ENCODE measurements around the gene FOLR3. TPM values are rescaled to one million over a fixed set of nuclear protein-coding genes. Genes with fewer than 3 reads are reported as not detected.
"Not testable (repeated sequence)": the region's sequence is repeated elsewhere in the genome, so short reads cannot be mapped to it uniquely, and the experiment has no call there.

Gene FOLR3
- total and polyA plus RNA-seq, 2 experiments from 2014 or later: 0.43 to 1.8 TPM

DNA sequence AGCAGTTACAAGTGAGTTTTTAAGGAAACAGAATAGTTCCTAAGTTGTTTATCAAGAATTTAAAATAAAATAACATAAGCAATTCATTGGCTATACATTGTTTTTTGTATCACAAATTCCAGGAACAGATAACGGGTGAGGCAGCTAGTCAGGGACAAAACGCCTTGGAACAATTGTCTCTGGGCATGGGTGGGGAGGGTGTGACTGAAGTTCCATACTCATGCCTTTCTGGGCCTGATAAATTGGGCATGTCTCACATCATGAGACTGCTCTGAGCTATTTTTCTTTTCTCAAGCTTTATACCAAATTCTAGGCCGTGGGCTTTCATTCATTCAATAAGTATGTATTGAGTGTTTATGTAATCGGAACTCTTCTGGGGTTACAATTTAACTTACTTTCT is 21.6 kb downstream of the FOLR3 start:
- peak; percentile 17 for DNase-seq
- no peak overlapping the region for H2AFZ ChIP-seq
- H3K27ac ChIP-seq: no peak overlapping the region
- 36 to 38% methylated on average over 4 of the region's 4 CpGs for WGBS, 2 experiments (ENCODE audit: low coverage in 1 of 2, low lambda C conversion rate in 2 of 2, missing lambda C conversion rate in 2 of 2)
- no peaks in the 10 kb centered on the region for H3K36me3 ChIP-seq (ENCODE audit: low read depth)
- H3K4me2 ChIP-seq (ENCODE audit: unreplicated experiment): no peak overlapping the region
- H4K20me1 ChIP-seq (ENCODE audit: insufficient read depth): no peaks in the 10 kb centered on the region
- H3K9me2 ChIP-seq (ENCODE audit: insufficient read depth): no peaks in the 10 kb centered on the region
- no peaks in the 10 kb centered on the region for H3K27me3 ChIP-seq (replicated peaks; ENCODE audit: insufficient read depth)
- H3K9ac ChIP-seq: no peak overlapping the region
- H3F3A ChIP-seq (ENCODE audit: insufficient read depth): no peaks in the 10 kb centered on the region
- no peaks in the 10 kb centered on the region for H3K79me2 ChIP-seq (ENCODE audit: insufficient read depth)
- in situ Hi-C loops (cut with MboI): no loop called here
- H3K4me1 ChIP-seq (ENCODE audit: insufficient read depth): no peaks in the 10 kb centered on the region
- TF ChIP-seq EZH2phosphoT487 (IDR thresholded peaks at IDR 0.05; ENCODE audit: insufficient read depth, low read depth): no peak
- no peak overlapping the region for H3K4me3 ChIP-seq
- no peaks in the 10 kb centered on the region for H3K9me3 ChIP-seq (ENCODE audit: low read depth)

DNA sequence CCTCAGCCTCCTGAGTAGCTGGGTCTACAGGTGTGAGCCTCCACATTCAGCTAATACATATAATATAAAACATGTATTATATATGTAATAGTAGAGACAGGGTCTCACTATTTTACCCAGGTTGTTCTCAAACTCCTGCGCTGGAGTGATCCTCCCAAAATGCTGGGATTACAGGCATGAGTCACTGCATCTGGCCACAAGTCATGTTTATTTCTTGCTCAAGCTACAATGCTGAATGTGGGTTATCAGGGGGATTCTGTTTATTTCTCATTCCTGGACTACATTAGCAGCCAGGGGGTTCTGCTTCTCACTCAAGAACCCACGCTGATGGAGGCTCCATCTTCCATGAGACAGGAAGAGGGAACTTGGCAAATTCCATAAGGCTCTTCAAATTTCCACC is 24.8 kb downstream of the FOLR3 start:
- Histone ChIP-seq H3K4me1 (ENCODE audit: insufficient read depth) (no peaks in the 10 kb centered on the region), H3K4me3 (no peak overlapping the region), H3K9ac (no peak overlapping the region), H3F3A (ENCODE audit: insufficient read depth) (no peaks in the 10 kb centered on the region), H3K79me2 (ENCODE audit: insufficient read depth) (no peaks in the 10 kb centered on the region), H3K36me3 (ENCODE audit: low read depth) (no peaks in the 10 kb centered on the region), H3K27me3 (replicated peaks; ENCODE audit: insufficient read depth) (no peaks in the 10 kb centered on the region), H3K9me2 (ENCODE audit: insufficient read depth) (no peaks in the 10 kb centered on the region), H3K9me3 (ENCODE audit: low read depth) (no peaks in the 10 kb centered on the region), H3K4me2 (ENCODE audit: unreplicated experiment) (no peak overlapping the region), H3K27ac (no peak overlapping the region), H4K20me1 (ENCODE audit: insufficient read depth) (no peaks in the 10 kb centered on the region), H2AFZ (no peak overlapping the region)
- in situ Hi-C loops (cut with MboI): no loop called here
- DNase-seq: peak; percentile 43
- 28 to 35% methylated on average over 2 of the region's 2 CpGs for WGBS, 2 experiments (ENCODE audit: low coverage in 1 of 2, low lambda C conversion rate in 2 of 2, missing lambda C conversion rate in 2 of 2)
- TF ChIP-seq EZH2phosphoT487 (IDR thresholded peaks at IDR 0.05; ENCODE audit: insufficient read depth, low read depth): no peak
- no peak for TF ChIP-seq EZH2 (IDR thresholded peaks at IDR 0.05; ENCODE audit: insufficient read depth, poor library complexity, severe bottlenecking)

DNA sequence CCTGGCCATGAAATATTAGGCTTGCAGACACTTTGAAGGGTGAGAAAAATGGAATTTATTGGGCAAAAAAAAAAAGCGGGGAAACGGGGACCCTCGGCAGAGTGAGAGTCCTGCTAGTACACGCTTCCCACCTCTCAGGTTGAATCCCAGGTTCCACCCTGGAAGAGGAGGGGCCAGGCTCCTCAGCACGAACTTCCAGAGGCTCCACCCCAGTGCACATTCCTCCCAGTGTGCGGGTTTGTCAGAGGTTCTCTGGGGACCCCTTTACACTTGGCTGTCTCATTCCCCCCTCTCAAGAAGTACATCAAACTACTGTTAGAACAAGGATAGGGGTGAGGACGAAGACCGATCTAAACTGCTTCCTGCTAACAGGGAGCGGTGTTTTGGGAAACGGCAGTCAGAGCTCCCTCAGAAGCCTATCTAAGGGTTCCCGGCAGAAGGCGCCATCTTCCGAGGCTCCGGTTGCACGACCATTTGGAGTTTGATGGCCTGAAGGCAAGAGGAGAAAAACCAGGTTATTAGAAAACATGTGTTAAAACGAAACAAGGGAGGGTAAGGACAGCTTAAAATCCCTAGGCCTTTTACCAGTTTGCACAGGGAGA is 27.5 kb downstream of the FOLR3 start:
- in situ Hi-C loops (cut with MboI): no loop called here
- no peaks in the 10 kb centered on the region for H3K79me2 ChIP-seq (ENCODE audit: insufficient read depth)
- no peaks in the 10 kb centered on the region for H3K9me3 ChIP-seq (ENCODE audit: low read depth)
- H3K4me3 ChIP-seq: no peak overlapping the region
- DNase-seq: no peak
- TF ChIP-seq EZH2phosphoT487 (IDR thresholded peaks at IDR 0.05; ENCODE audit: insufficient read depth, low read depth): no peak
- TF ChIP-seq EZH2 (IDR thresholded peaks at IDR 0.05; ENCODE audit: insufficient read depth, poor library complexity, severe bottlenecking): no peak
- 63 to 64% methylated on average over 16 of the region's 16 CpGs for WGBS, 2 experiments (ENCODE audit: low coverage in 1 of 2, low lambda C conversion rate in 2 of 2, missing lambda C conversion rate in 2 of 2)
- no peaks in the 10 kb centered on the region for H3F3A ChIP-seq (ENCODE audit: insufficient read depth)
- H3K4me2 ChIP-seq (ENCODE audit: unreplicated experiment): no peak overlapping the region
- H3K27ac ChIP-seq: no peak overlapping the region
- no peak overlapping the region for H2AFZ ChIP-seq
- no peaks in the 10 kb centered on the region for H3K9me2 ChIP-seq (ENCODE audit: insufficient read depth)
- no peaks in the 10 kb centered on the region for H3K36me3 ChIP-seq (ENCODE audit: low read depth)
- no peak overlapping the region for H3K9ac ChIP-seq
- no peaks in the 10 kb centered on the region for H4K20me1 ChIP-seq (ENCODE audit: insufficient read depth)
- no peaks in the 10 kb centered on the region for H3K4me1 ChIP-seq (ENCODE audit: insufficient read depth)
- H3K27me3 ChIP-seq (replicated peaks; ENCODE audit: insufficient read depth): no peaks in the 10 kb centered on the region

DNA sequence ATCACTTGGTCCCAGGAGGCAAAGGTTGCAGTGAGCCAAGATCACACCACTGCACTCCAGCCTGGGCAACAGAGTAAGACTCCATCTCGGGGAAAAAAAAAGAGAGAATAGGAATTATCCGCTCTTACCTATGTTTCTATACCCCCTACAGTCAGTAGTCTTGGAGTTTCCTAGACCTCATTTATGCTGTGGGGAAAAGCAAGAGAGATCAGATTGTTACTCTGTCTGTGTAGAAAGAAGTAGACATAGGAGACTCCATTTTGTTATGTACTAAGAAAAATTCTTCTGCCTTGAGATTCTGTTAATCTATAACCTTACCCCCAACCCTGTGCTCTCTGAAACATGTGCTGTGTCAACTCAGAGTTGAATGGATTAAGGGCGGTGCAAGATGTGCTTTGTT is 28.7 kb downstream of the FOLR3 start:
- H3F3A ChIP-seq (ENCODE audit: insufficient read depth); H3K9ac ChIP-seq; H3K4me2 ChIP-seq (ENCODE audit: unreplicated experiment); H3K9me3 ChIP-seq (ENCODE audit: low read depth); H3K27me3 ChIP-seq (replicated peaks; ENCODE audit: insufficient read depth); H4K20me1 ChIP-seq (ENCODE audit: insufficient read depth); H3K4me3 ChIP-seq; H2AFZ ChIP-seq; H3K4me1 ChIP-seq (ENCODE audit: insufficient read depth); H3K36me3 ChIP-seq (ENCODE audit: low read depth); H3K9me2 ChIP-seq (ENCODE audit: insufficient read depth); H3K27ac ChIP-seq; in situ Hi-C loops (cut with MboI); H3K79me2 ChIP-seq (ENCODE audit: insufficient read depth); DNase-seq: not testable (repeated sequence)
- 86 to 90% methylated on average over 2 of the region's 3 CpGs for WGBS, 2 experiments (ENCODE audit: low coverage in 1 of 2, low lambda C conversion rate in 2 of 2, missing lambda C conversion rate in 2 of 2)

DNA sequence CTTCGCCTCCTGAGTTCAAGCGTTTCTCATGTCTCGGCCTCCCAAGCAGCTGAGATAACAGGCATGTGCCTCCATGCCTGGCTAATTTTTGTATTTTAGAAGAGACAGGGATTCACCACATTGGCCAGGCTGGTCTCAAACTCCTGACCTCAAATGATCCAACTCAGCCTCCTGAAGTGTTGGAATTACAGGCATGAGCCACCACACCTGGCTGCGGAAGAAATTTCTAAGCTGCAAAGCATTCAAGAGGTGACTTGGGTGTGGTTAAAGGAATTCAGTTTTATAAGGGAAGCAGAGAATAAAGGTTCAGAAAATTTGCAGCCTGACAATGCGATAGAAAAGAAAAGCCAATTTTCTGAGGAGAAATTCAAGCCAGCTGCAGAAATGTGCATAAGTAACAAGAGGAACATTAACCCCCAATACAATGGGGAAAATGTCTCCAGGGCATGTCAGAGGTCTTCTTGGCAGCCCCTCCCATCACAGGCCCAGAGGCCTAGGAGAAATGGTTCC is 33.6 kb downstream of the FOLR3 start:
- H3F3A ChIP-seq (ENCODE audit: insufficient read depth); H3K4me1 ChIP-seq (ENCODE audit: insufficient read depth); in situ Hi-C loops (cut with MboI); H4K20me1 ChIP-seq (ENCODE audit: insufficient read depth); H3K27me3 ChIP-seq (replicated peaks; ENCODE audit: insufficient read depth); H2AFZ ChIP-seq; DNase-seq; H3K9me3 ChIP-seq (ENCODE audit: low read depth); H3K4me2 ChIP-seq (ENCODE audit: unreplicated experiment); H3K9ac ChIP-seq; H3K79me2 ChIP-seq (ENCODE audit: insufficient read depth); H3K27ac ChIP-seq; H3K36me3 ChIP-seq (ENCODE audit: low read depth); H3K9me2 ChIP-seq (ENCODE audit: insufficient read depth); H3K4me3 ChIP-seq: not testable (repeated sequence)
- WGBS, 2 experiments (ENCODE audit: low coverage in 1 of 2, low lambda C conversion rate in 2 of 2, missing lambda C conversion rate in 2 of 2): 79 to 84% methylated on average over 5 of the region's 5 CpGs

DNA sequence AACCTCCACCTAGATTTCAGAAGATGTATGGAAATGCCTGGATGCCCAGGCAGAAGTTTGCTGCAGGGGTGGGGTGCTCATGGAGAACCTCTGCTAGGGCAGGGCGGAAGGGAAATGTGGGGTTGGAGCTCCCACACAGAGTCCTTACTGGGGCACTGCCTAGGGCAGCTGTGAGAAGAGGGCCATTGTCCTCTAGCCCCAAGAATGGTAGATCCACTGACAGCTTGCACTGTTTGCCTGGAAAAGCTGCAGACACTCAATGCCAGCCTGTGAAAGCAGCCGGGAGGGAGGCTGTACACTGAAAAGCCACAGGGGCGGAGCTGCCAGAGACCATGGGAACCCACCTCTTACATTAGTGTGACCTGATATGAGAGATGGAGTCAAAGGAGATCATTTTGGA is 34.2 kb downstream of the FOLR3 start:
- H3K9ac ChIP-seq; H3K79me2 ChIP-seq (ENCODE audit: insufficient read depth); H3F3A ChIP-seq (ENCODE audit: insufficient read depth); DNase-seq; H3K9me2 ChIP-seq (ENCODE audit: insufficient read depth); H3K9me3 ChIP-seq (ENCODE audit: low read depth); H3K27ac ChIP-seq; H3K36me3 ChIP-seq (ENCODE audit: low read depth); H2AFZ ChIP-seq; H3K4me2 ChIP-seq (ENCODE audit: unreplicated experiment); H3K4me1 ChIP-seq (ENCODE audit: insufficient read depth); H3K4me3 ChIP-seq; H4K20me1 ChIP-seq (ENCODE audit: insufficient read depth); H3K27me3 ChIP-seq (replicated peaks; ENCODE audit: insufficient read depth): not testable (repeated sequence)
- 74 to 77% methylated on average over 3 of the region's 3 CpGs for WGBS, 2 experiments (ENCODE audit: low coverage in 1 of 2, low lambda C conversion rate in 2 of 2, missing lambda C conversion rate in 2 of 2)
- in situ Hi-C loops (cut with MboI): loop anchor here (10.0 kb wide), 1 partner anchor 145 kb away; no protein-coding TSS in a partner anchor

DNA sequence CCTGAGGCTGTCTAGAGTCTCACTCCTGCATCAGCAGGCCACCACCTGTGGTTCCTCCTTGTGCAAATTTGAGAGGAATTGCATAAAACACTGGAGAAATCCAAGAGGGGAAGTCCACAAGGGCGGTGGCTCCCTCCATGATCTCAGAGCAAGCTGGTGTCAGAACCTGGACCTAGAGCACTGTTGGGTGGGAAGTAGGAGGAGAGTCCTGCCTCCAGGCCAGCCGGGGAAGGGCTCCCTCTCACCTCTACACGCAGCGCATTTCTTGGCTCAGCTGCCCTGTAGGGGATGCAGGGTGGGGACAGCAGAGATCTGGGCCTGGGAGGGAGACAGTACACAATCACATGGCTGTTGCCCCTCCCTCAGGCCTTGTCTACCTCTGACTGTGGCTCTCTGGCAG is 36.5 kb downstream of the FOLR3 start:
- H3K4me2 ChIP-seq (ENCODE audit: unreplicated experiment); H3K27ac ChIP-seq; H3K9ac ChIP-seq; H3K4me1 ChIP-seq (ENCODE audit: insufficient read depth); H3K79me2 ChIP-seq (ENCODE audit: insufficient read depth); H3K9me3 ChIP-seq (ENCODE audit: low read depth); DNase-seq; H3K27me3 ChIP-seq (replicated peaks; ENCODE audit: insufficient read depth); H3K36me3 ChIP-seq (ENCODE audit: low read depth); H3K4me3 ChIP-seq; H4K20me1 ChIP-seq (ENCODE audit: insufficient read depth); H2AFZ ChIP-seq; H3F3A ChIP-seq (ENCODE audit: insufficient read depth); H3K9me2 ChIP-seq (ENCODE audit: insufficient read depth): not testable (repeated sequence)
- WGBS, 2 experiments (ENCODE audit: low coverage in 1 of 2, low lambda C conversion rate in 2 of 2, missing lambda C conversion rate in 2 of 2): 47 to 53% methylated on average over 4 of the region's 4 CpGs
- in situ Hi-C loops (cut with MboI): loop anchor here (10.0 kb wide), 1 partner anchor 147 kb away; no protein-coding TSS in a partner anchor
